GM08714 (cell line): ENCODE measurements around the gene RAET1L.
"Not testable (repeated sequence)": the region's sequence is repeated elsewhere in the genome, so short reads cannot be mapped to it uniquely, and the experiment has no call there.

ENCODE experiments used
- H3K4me3 ChIP-seq: fragments of 200-500 bp; sonication (Bioruptor generic); 2 replicates; pipeline ENCODE4 v1.5.1; 2014; ENCODE audit warnings: mild to moderate bottlenecking, low read length, inconsistent platforms
- ZNF274 ChIP-seq: IDR thresholded peaks from 2 replicates; pipeline ENCODE4 v1.6.1; 2012; ENCODE audit warnings: mild to moderate bottlenecking, low read depth, low read length

Gene RAET1L

GRCh38 chr6:150025201-150025917 is at the start of gene RAET1L:
TSS of gene RAET1L (minus strand) at chr6:150025532. CDS start at chr6:150025471, 61 bp downstream.
- TF ChIP-seq ZNF274, result no peak
- no peak within 1 kb of the TSS for H3K4me3 ChIP-seq

GRCh38 chr6:150075034-150075421 is 49.7 kb upstream of the RAET1L start:
- H3K4me3 ChIP-seq, result no peak overlapping the region
- TF ChIP-seq ZNF274, result no peak

- not testable (repeated sequence) for H3K4me3 ChIP-seq
Measured at GRCh38 chr6:150074396-150075033, 49.2 kb upstream of the RAET1L start.

- no peak for TF ChIP-seq ZNF274
- H3K4me3 ChIP-seq, result no peak overlapping the region
Measured at GRCh38 chr6:150072201-150072600, 46.9 kb upstream of the RAET1L start.

GRCh38 chr6:150070236-150070818 is 45.0 kb upstream of the RAET1L start:
- no peak overlapping the region for H3K4me3 ChIP-seq
- TF ChIP-seq ZNF274, result no peak

- H3K4me3 ChIP-seq, result no peak overlapping the region
- no peak for TF ChIP-seq ZNF274
Measured at GRCh38 chr6:150069706-150070105, 44.4 kb upstream of the RAET1L start.

- peak within 1 kb of the TSS; percentile 59 for H3K4me3 ChIP-seq
Measured at GRCh38 chr6:150068720-150069648, 43.7 kb upstream of the RAET1L start, which contains the start of gene ULBP3. TSS of gene ULBP3 (minus strand) at chr6:150069121. CDS start at chr6:150069066, 55 bp downstream.

GRCh38 chr6:150068151-150068550 is 42.8 kb upstream of the RAET1L start:
- TF ChIP-seq ZNF274, result no peak
- H3K4me3 ChIP-seq, result peak overlapping the region; percentile 59; the same call in 1 of the 2 replicates

More at GRCh38 chr6:150068720-150069648, 43.7 kb upstream of the RAET1L start, which contains the start of gene ULBP3:
- TF ChIP-seq ZNF274, result no peak

GRCh38 chr6:150065083-150065482 is 39.8 kb upstream of the RAET1L start:
- no peak for TF ChIP-seq ZNF274
- H3K4me3 ChIP-seq, result no peak overlapping the region

GRCh38 chr6:150063640-150064039 is 38.3 kb upstream of the RAET1L start:
- no peak for TF ChIP-seq ZNF274
- no peak overlapping the region for H3K4me3 ChIP-seq

GRCh38 chr6:150059973-150060372 is 34.6 kb upstream of the RAET1L start:
- not testable (repeated sequence) for H3K4me3 ChIP-seq

GRCh38 chr6:150058986-150059385 is 33.7 kb upstream of the RAET1L start:
- no peak for TF ChIP-seq ZNF274
- H3K4me3 ChIP-seq, result no peak overlapping the region

GRCh38 chr6:150058231-150058792 is 33.0 kb upstream of the RAET1L start:
- no peak for TF ChIP-seq ZNF274
- H3K4me3 ChIP-seq, result no peak overlapping the region

GRCh38 chr6:150057501-150057951 is 32.2 kb upstream of the RAET1L start:
- H3K4me3 ChIP-seq, result no peak overlapping the region
- TF ChIP-seq ZNF274, result no peak
